K562 (cell line): Measurements from ENCODE around the gene HDHD5.

Experiments used
- CTCF ChIP-seq, 3 experiments: IDR thresholded peaks in 2 of 3; conservative IDR thresholded peaks in 1 of 3; 2 replicates each; pipeline ENCODE4 v1.5.1; 2011 to 2012; ENCODE audit warnings: low read length in 3 of 3, mild to moderate bottlenecking in 3 of 3, control low read depth in 2 of 3, improper control_type of control experiment in 1 of 3, inconsistent platforms in 1 of 3, low read depth in 1 of 3, mixed read lengths in 1 of 3, moderate library complexity in 1 of 3; ENCODE audit not compliant: insufficient read depth in 2 of 3
- GATAD2B ChIP-seq: fragments of 450-650 bp; IDR thresholded peaks from 2 replicates; pipeline ENCODE4 v1.6.1; 2017; ENCODE audit warnings: mild to moderate bottlenecking, borderline replicate concordance
- IRF2 ChIP-seq: sonication (generic); formaldehyde crosslinking; IDR thresholded peaks from 2 replicates; pipeline ENCODE4 v1.8.1; 2022; ENCODE audit warnings: mild to moderate bottlenecking, missing genetic modification reagents
- RERE ChIP-seq: sonication (generic); formaldehyde crosslinking; IDR thresholded peaks from 2 replicates; pipeline ENCODE4 v1.8.0; 2023; ENCODE audit warnings: missing genetic modification reagents, mild to moderate bottlenecking, borderline replicate concordance
- ZNF175 ChIP-seq: fragments of 200-800 bp; sonication (Bioruptor generic); IDR thresholded peaks from 2 replicates; pipeline ENCODE4 v1.6.1; 2016; ENCODE audit warnings: low read depth, mild to moderate bottlenecking, missing genetic modification characterization, missing compliant biosample characterization
- ZNF274 ChIP-seq: IDR thresholded peaks from 2 replicates; pipeline ENCODE4 v1.6.1; 2011; ENCODE audit warnings: low read depth, mild to moderate bottlenecking, low read length, moderate library complexity, borderline replicate concordance
- ZNF644 ChIP-seq: fragments of 200-800 bp; sonication (Bioruptor generic); IDR thresholded peaks from 2 replicates; pipeline ENCODE4 v1.6.1; 2016; ENCODE audit warnings: low read depth, missing genetic modification characterization, missing compliant biosample characterization

- TF ChIP-seq IRF2 (CRISPR knock-in tag) = no peak
- no peak for TF ChIP-seq ZNF274
- no peak for TF ChIP-seq ZNF175 (CRISPR knock-in tag)
- no peak for TF ChIP-seq GATAD2B
- no peak for TF ChIP-seq RERE (CRISPR knock-in tag)
- TF ChIP-seq CTCF (IDR thresholded peaks at IDR 0.05 in 2 of 3, conservative IDR thresholded peaks at IDR 0.05 in 1 of 3; ENCODE audit: insufficient read depth in 2 of 3, low read depth in 1 of 3, low read length in 3 of 3) = no peak
- TF ChIP-seq ZNF644 (tag) = no peak
Observed at GRCh38 chr22:17109113-17109865, 49.8 kb downstream of the HDHD5 start.
